Lung (tissue), 12 donors: Measurements from ENCODE around the gene TMPRSS3. TPM values are rescaled to one million over a fixed set of nuclear protein-coding genes. Genes with fewer than 3 reads are reported as not detected.

Source experiments
- ATAC-seq: fragments of 200-7000 bp; cut with Tn5 transposase; one replicate; pipeline ENCODE4 v1.9.1; 2020; ENCODE audit warnings: moderate number of reproducible peaks; ENCODE audit not compliant: insufficient read depth, low FRiP score
- DNase-seq, 3 donors: peaks; one replicate each; pipeline ENCODE4 v3.0.0-alpha.2; 2013 to 2017
- H3K27ac ChIP-seq, 2 donors: one replicate each; pipeline ENCODE4 v1.5.1; 2013; ENCODE audit warnings: mild to moderate bottlenecking in 2 of 2, moderate library complexity in 2 of 2, control low read depth in 1 of 2, inconsistent platforms in 1 of 2, low read depth in 1 of 2, low read length in 1 of 2
- H3K27me3 ChIP-seq, 3 donors: one replicate each; pipeline ENCODE4 v1.5.1; 2013; ENCODE audit warnings: low read length in 2 of 3; ENCODE audit not compliant: control insufficient read depth in 3 of 3, insufficient read depth in 3 of 3
- H3K36me3 ChIP-seq, 4 donors: one replicate each; pipeline ENCODE4 v1.5.1; 2013; ENCODE audit warnings: low read length in 4 of 4, mild to moderate bottlenecking in 1 of 4, moderate library complexity in 1 of 4; ENCODE audit not compliant: control insufficient read depth in 4 of 4, insufficient read depth in 4 of 4
- H3K4me1 ChIP-seq, 5 donors: one replicate each; pipeline ENCODE4 v1.5.1; 2013; ENCODE audit warnings: low read length in 5 of 5, mild to moderate bottlenecking in 2 of 5, moderate library complexity in 1 of 5; ENCODE audit not compliant: control insufficient read depth in 5 of 5, insufficient read depth in 5 of 5
- H3K4me3 ChIP-seq: one replicate; pipeline ENCODE4 v1.5.1; 2013; ENCODE audit warnings: mild to moderate bottlenecking, control low read depth, moderate library complexity
- H3K9ac ChIP-seq, 2 donors: one replicate each; pipeline ENCODE4 v1.5.1; 2013; ENCODE audit warnings: low read length in 2 of 2, control low read depth in 1 of 2; ENCODE audit not compliant: insufficient read depth in 1 of 2
- H3K9me3 ChIP-seq, 4 donors: one replicate each; pipeline ENCODE4 v1.5.1; 2013; ENCODE audit warnings: low read length in 3 of 4, mild to moderate bottlenecking in 1 of 4, moderate library complexity in 1 of 4; ENCODE audit not compliant: control insufficient read depth in 4 of 4, insufficient read depth in 3 of 4
- CTCF ChIP-seq: IDR thresholded peaks from 2 replicates; pipeline ENCODE4 v1.5.1; 2012; ENCODE audit warnings: mild to moderate bottlenecking; ENCODE audit errors: control extremely low read depth, extremely low read depth
- WGBS, 2 donors: extraction: QIAGEN DNeasy Blood & Tissue Kit; methylation state at CpG; one replicate each; pipeline ENCODE4 v1.1.7; 2013; 5-methylcytosine and 5-hydroxymethylcytosine counted together
- polyA plus RNA-seq, 2 donors: library from polyadenylated mRNA; stranded (reverse); fragments of 200-250 nt; gene quantifications; one replicate each; pipeline ENCODE4 v1.2.1, GENCODE V29; 2013
- total RNA-seq, 2 donors: library from RNA; depleted of rRNA in 1 of 2; stranded (reverse); fragments of >200 nt in 1 of 2; gene quantifications; one replicate each; pipeline ENCODE4 v1.2.1, GENCODE V29; 2014 to 2021
- donor health status: control.
- donor health status: control.
- donor health status: Bipolar disorder and iron deficiency.
- donor health status: healthy.
- donor health status: DM: yes; HTN: yes; CAD: no.

Gene TMPRSS3
- total and polyA plus RNA-seq, 4 donors: 2.1 to 7.9 (median 4.2) TPM

GRCh38 chr21:42362198-42362597, 33.7 kb downstream of the TMPRSS3 start:
- no peak for ATAC-seq

GRCh38 chr21:42361286-42361685, 34.6 kb downstream of the TMPRSS3 start:
- H3K9ac ChIP-seq: no peak overlapping the region

More at GRCh38 chr21:42362198-42362597, 33.7 kb downstream of the TMPRSS3 start:
- Histone ChIP-seq H3K4me3 (no peak overlapping the region), H3K27me3 (peaks cover 0 to 8% (median 3%) of the 10 kb centered on the region in 3 donors), H3K27ac (no peak overlapping the region), H3K4me1 (no peaks in the 10 kb centered on the region), H3K36me3 (no peaks in the 10 kb centered on the region), H3K9ac (no peak overlapping the region), H3K9me3 (peaks cover 0 to 7% (median 2%) of the 10 kb centered on the region in 4 donors)
- WGBS, 2 donors: 81% methylated on average over 12 of the region's 12 CpGs
- DNase-seq: no peak
- no peak for TF ChIP-seq CTCF

GRCh38 chr21:42360317-42360716, 35.5 kb downstream of the TMPRSS3 start:
- H3K4me1 ChIP-seq: no peaks in the 10 kb centered on the region
- H3K27ac ChIP-seq: no peak overlapping the region
- WGBS, 2 donors: 73 to 81% methylated on average over 2 of the region's 2 CpGs
- H3K36me3 ChIP-seq: no peaks in the 10 kb centered on the region
- ATAC-seq (no peak), DNase-seq (no peak)
- H3K4me3 ChIP-seq: no peak overlapping the region
- H3K9me3 ChIP-seq: peaks cover 0 to 15% (median 2%) of the 10 kb centered on the region in 4 donors
- no peak for TF ChIP-seq CTCF
- H3K9ac ChIP-seq: no peak overlapping the region
- peaks cover 0 to 8% (median 3%) of the 10 kb centered on the region in 3 donors for H3K27me3 ChIP-seq

More at GRCh38 chr21:42361286-42361685, 34.6 kb downstream of the TMPRSS3 start:
- 43 to 56% methylated on average over 7 of the region's 7 CpGs for WGBS, 2 donors
- peaks cover 0 to 12% (median 2%) of the 10 kb centered on the region in 4 donors for H3K9me3 ChIP-seq
- H3K4me3 ChIP-seq: no peak overlapping the region
- no peaks in the 10 kb centered on the region for H3K36me3 ChIP-seq
- H3K4me1 ChIP-seq: no peaks in the 10 kb centered on the region
- no peak overlapping the region for H3K27ac ChIP-seq
- DNase-seq (no peak), ATAC-seq (no peak)
- H3K27me3 ChIP-seq: peaks cover 0 to 8% (median 3%) of the 10 kb centered on the region in 3 donors
- no peak for TF ChIP-seq CTCF

GRCh38 chr21:42358937-42359336, 36.9 kb downstream of the TMPRSS3 start:
- Histone ChIP-seq H3K4me1 (no peaks in the 10 kb centered on the region), H3K36me3 (no peaks in the 10 kb centered on the region), H3K9ac (no peak overlapping the region), H3K27ac (no peak overlapping the region), H3K27me3 (peaks cover 0 to 8% (median 3%) of the 10 kb centered on the region in 3 donors), H3K4me3 (no peak overlapping the region), H3K9me3 (peaks cover 0 to 15% (median 2%) of the 10 kb centered on the region in 4 donors)
- DNase-seq: no peak
- no peak for ATAC-seq
- 88 to 93% methylated on average over 13 of the region's 13 CpGs for WGBS, 2 donors
- no peak for TF ChIP-seq CTCF
